Peyer's patch (tissue), 4 donors: ENCODE measurements around the gene OR5K1. TPM values are rescaled to one million over a fixed set of nuclear protein-coding genes. Genes with fewer than 3 reads are reported as not detected.

Experiments
- DNase-seq, 3 donors: peaks; one replicate each; pipeline ENCODE4 v3.0.0-alpha.2; 2017 to 2019
- H3K27ac ChIP-seq, 4 donors: fragments of 200-600 bp; sonication (generic); one replicate each; pipeline ENCODE4 v1.5.1; 2016 to 2019
- H3K27me3 ChIP-seq, 2 donors: fragments of 200-600 bp; sonication (generic); one replicate each; pipeline ENCODE4 v1.5.1; 2019
- H3K36me3 ChIP-seq, 3 donors: fragments of 200-600 bp; sonication (generic); one replicate each; pipeline ENCODE4 v1.5.1; 2016 to 2019
- H3K4me1 ChIP-seq, 4 donors: fragments of 200-600 bp; sonication (generic); one replicate each; pipeline ENCODE4 v1.5.1; 2016 to 2019
- H3K4me3 ChIP-seq, 4 donors: fragments of 200-600 bp; sonication (generic); 1 replicate in 3 of 4; 2 replicates in 1 of 4; pipeline ENCODE4 v1.5.1; 2016 to 2019; ENCODE audit warnings: mild to moderate bottlenecking in 1 of 4
- H3K9me3 ChIP-seq, 4 donors: fragments of 200-600 bp; sonication (generic); one replicate each; pipeline ENCODE4 v1.5.1; 2016 to 2019; ENCODE audit warnings: mild to moderate bottlenecking in 1 of 4
- CTCF ChIP-seq, 6 experiments: fragments of 450-650 bp in 4 of 6; fragments of 200-600 bp in 2 of 6; sonication (generic) in 1 of 6; IDR thresholded peaks; one replicate each; pipeline ENCODE4 v1.5.1; 2017 to 2019; ENCODE audit warnings: antibody characterized with exemption in 6 of 6, mild to moderate bottlenecking in 3 of 6, moderate library complexity in 1 of 6
- POLR2A ChIP-seq, 2 donors: fragments of 450-650 bp; IDR thresholded peaks; one replicate each; pipeline ENCODE4 v1.5.1; 2017; ENCODE audit warnings: antibody characterized with exemption in 2 of 2, mild to moderate bottlenecking in 2 of 2, moderate library complexity in 2 of 2
- total RNA-seq, 4 donors: library from RNA; depleted of rRNA; stranded (reverse); fragments of >200 nt; gene quantifications; one replicate each; pipeline ENCODE4 v1.1.0, GENCODE V29; 2016

OR5K1 gene
- total RNA-seq, 4 donors from 2014 or later = not detected

- Histone ChIP-seq H3K36me3 (no peaks in the 10 kb centered on the region), H3K27ac (no peak overlapping the region), H3K27me3 (no peaks in the 10 kb centered on the region), H3K4me3 (no peak overlapping the region), H3K9me3 (peaks cover 0 to 4% (median 0%) of the 10 kb centered on the region in 4 donors), H3K4me1 (no peaks in the 10 kb centered on the region)
- no peak for DNase-seq
- TF ChIP-seq CTCF (IDR thresholded peaks at IDR 0.05) (no peak), POLR2A (IDR thresholded peaks at IDR 0.05) (no peak)
Measured at GRCh38 chr3:98482717-98483482, 19.9 kb downstream of the OR5K1 start.

GRCh38 chr3:98483626-98484025 is 20.6 kb downstream of the OR5K1 start:
- TF ChIP-seq POLR2A (IDR thresholded peaks at IDR 0.05) (no peak), CTCF (IDR thresholded peaks at IDR 0.05) (no peak)
- H3K4me3 ChIP-seq = no peak overlapping the region
- H3K27me3 ChIP-seq = no peaks in the 10 kb centered on the region
- H3K27ac ChIP-seq = no peak overlapping the region
- H3K9me3 ChIP-seq = peaks cover 0 to 4% (median 0%) of the 10 kb centered on the region in 4 donors
- H3K36me3 ChIP-seq = no peaks in the 10 kb centered on the region
- no peak for DNase-seq
- no peaks in the 10 kb centered on the region for H3K4me1 ChIP-seq

GRCh38 chr3:98497381-98497780 is 34.4 kb downstream of the OR5K1 start, which contains the start of gene OR5K2:
OR5K2 (plus strand) TSS chr3:98497681; CDS start chr3:98497681, 0 bp downstream.
- no peak for TF ChIP-seq POLR2A (IDR thresholded peaks at IDR 0.05)
- TF ChIP-seq CTCF (IDR thresholded peaks at IDR 0.05) = no peak
- Histone ChIP-seq H3K27ac (no peak within 1 kb of the TSS), H3K9me3 (no peaks in the 10 kb centered on the region), H3K4me1 (no peaks in the 10 kb centered on the region), H3K4me3 (no peak within 1 kb of the TSS), H3K36me3 (no peaks in the 10 kb centered on the region), H3K27me3 (no peaks in the 10 kb centered on the region)
- DNase-seq = no peak

- Histone ChIP-seq H3K4me3 (no peak overlapping the region), H3K36me3 (no peaks in the 10 kb centered on the region), H3K27ac (no peak overlapping the region), H3K27me3 (no peaks in the 10 kb centered on the region), H3K4me1 (no peaks in the 10 kb centered on the region), H3K9me3 (no peaks in the 10 kb centered on the region)
- no peak for DNase-seq
- TF ChIP-seq POLR2A (IDR thresholded peaks at IDR 0.05) (no peak), CTCF (IDR thresholded peaks at IDR 0.05) (no peak)
Measured at GRCh38 chr3:98500019-98500418, 37.0 kb downstream of the OR5K1 start.

GRCh38 chr3:98501270-98501669 is 38.3 kb downstream of the OR5K1 start:
- no peaks in the 10 kb centered on the region for H3K9me3 ChIP-seq
- no peaks in the 10 kb centered on the region for H3K36me3 ChIP-seq
- TF ChIP-seq CTCF (IDR thresholded peaks at IDR 0.05) (no peak), POLR2A (IDR thresholded peaks at IDR 0.05) (no peak)
- no peak overlapping the region for H3K27ac ChIP-seq
- DNase-seq = no peak
- H3K4me3 ChIP-seq = no peak overlapping the region
- H3K27me3 ChIP-seq = no peaks in the 10 kb centered on the region
- no peaks in the 10 kb centered on the region for H3K4me1 ChIP-seq
